IMR-90 (cell line): ENCODE data around the gene REPS2. TPM values are rescaled to one million over a fixed set of nuclear protein-coding genes. Genes with fewer than 3 reads are reported as not detected.

ENCODE experiments used
- ATAC-seq: fragments of 200-7000 bp; cut with Tn5 transposase; 2 replicates; pipeline ENCODE4 v1.9.1; 2020; ENCODE audit warnings: low read depth, mild to moderate bottlenecking, moderate library complexity
- BruUV-seq: library from RNA; stranded (reverse); fragments of 400-500 nt; replicated peaks from 2 replicates; lab custom pipeline; 2021; lab: Mats Ljungman, UMichigan
- CTCF ChIA-PET: fragments of 300-600 bp; formaldehyde crosslinking; extraction: SDS; loops from one replicate; lab custom pipeline; 2021; ENCODE audit warnings: antibody characterized with exemption; lab: Yijun Ruan, JAX
- POLR2A ChIA-PET: fragments of 300-600 bp; sonication (Branson Sonifier 250); formaldehyde crosslinking; loops from one replicate; lab custom pipeline; 2022; ENCODE audit warnings: antibody characterized with exemption; ENCODE audit not compliant: unreplicated experiment; lab: Charles Lee
- DNase-seq: peaks from one replicate; pipeline ENCODE4 v3.0.0; 2013
- H2AFZ ChIP-seq: replicated peaks from 2 replicates; pipeline ENCODE3; 2013; ENCODE audit warnings: low read length, mild to moderate bottlenecking; ENCODE audit not compliant: poor library complexity
- H2AK5ac ChIP-seq: 2 replicates; pipeline ENCODE4 v1.6.1; 2013; ENCODE audit warnings: low read depth, low read length, inconsistent platforms
- H2AK9ac ChIP-seq: replicated peaks from 2 replicates; pipeline ENCODE3; 2013; ENCODE audit warnings: mild to moderate bottlenecking, low read depth, low read length, moderate library complexity; ENCODE audit not compliant: poor library complexity
- H2BK120ac ChIP-seq: 2 replicates; pipeline ENCODE4 v1.6.1; 2013; ENCODE audit warnings: low read depth, low read length, inconsistent platforms
- H2BK15ac ChIP-seq: 3 replicates; pipeline ENCODE4 v1.6.1; 2013; ENCODE audit warnings: low read depth, low read length, inconsistent platforms
- H2BK20ac ChIP-seq: 2 replicates; pipeline ENCODE4 v1.6.1; 2013; ENCODE audit warnings: low read depth, mild to moderate bottlenecking, inconsistent platforms, low read length, moderate library complexity
- H2BK5ac ChIP-seq: 2 replicates; pipeline ENCODE4 v1.6.1; 2013; ENCODE audit warnings: mild to moderate bottlenecking, low read depth, low read length, inconsistent platforms; ENCODE audit not compliant: poor library complexity, severe bottlenecking
- H3K14ac ChIP-seq: replicated peaks from 2 replicates; pipeline ENCODE4 v1.6.1; 2013; ENCODE audit warnings: low read depth, low read length, inconsistent platforms
- H3K18ac ChIP-seq: 2 replicates; pipeline ENCODE4 v1.6.1; 2013; ENCODE audit warnings: low read depth, low read length, control low read depth
- H3K23ac ChIP-seq: 2 replicates; pipeline ENCODE4 v1.6.1; 2013; ENCODE audit warnings: low read depth, low read length, inconsistent platforms
- H3K27ac ChIP-seq: 2 replicates; pipeline ENCODE4 v1.5.1; 2013; ENCODE audit warnings: mild to moderate bottlenecking, control low read depth, low read length; ENCODE audit not compliant: insufficient read depth
- H3K27me3 ChIP-seq: 2 replicates; pipeline ENCODE4 v1.6.1; 2013; ENCODE audit warnings: low read length; ENCODE audit not compliant: control insufficient read depth, insufficient read depth
- H3K36me3 ChIP-seq: 2 replicates; pipeline ENCODE4 v1.6.1; 2013; ENCODE audit warnings: low read length, mixed read lengths; ENCODE audit not compliant: control insufficient read depth, insufficient read depth
- H3K4ac ChIP-seq: 2 replicates; pipeline ENCODE4 v1.6.1; 2013; ENCODE audit warnings: low read depth, low read length, inconsistent platforms
- H3K4me1 ChIP-seq: 2 replicates; pipeline ENCODE4 v1.6.1; 2013; ENCODE audit warnings: low read length, mixed read lengths; ENCODE audit not compliant: control insufficient read depth, insufficient read depth
- H3K4me2 ChIP-seq: 2 replicates; pipeline ENCODE4 v1.6.1; 2013; ENCODE audit warnings: low read depth, mild to moderate bottlenecking, control low read depth, low read length, moderate library complexity
- H3K4me3 ChIP-seq: 2 replicates; pipeline ENCODE4 v1.5.1; 2013; ENCODE audit warnings: low read depth, mild to moderate bottlenecking, control low read depth, low read length, moderate library complexity; ENCODE audit not compliant: insufficient read depth
- H3K56ac ChIP-seq: 2 replicates; pipeline ENCODE4 v1.6.1; 2013; ENCODE audit warnings: low read length, inconsistent platforms; ENCODE audit not compliant: insufficient read depth; ENCODE audit errors: extremely low read depth
- H3K79me1 ChIP-seq, 2 experiments: 2 replicates each; pipeline ENCODE4 v1.6.1; 2013; ENCODE audit warnings: low read length in 2 of 2, inconsistent platforms in 1 of 2, low read depth in 1 of 2
- H3K9ac ChIP-seq: 2 replicates; pipeline ENCODE4 v1.6.1; 2013; ENCODE audit warnings: low read depth, low read length, control low read depth
- H3K9me1 ChIP-seq: 2 replicates; pipeline ENCODE4 v1.6.1; 2013; ENCODE audit warnings: low read length, inconsistent platforms; ENCODE audit not compliant: insufficient read depth
- H3K9me3 ChIP-seq: 2 replicates; pipeline ENCODE4 v1.6.1; 2013; ENCODE audit warnings: low read length; ENCODE audit not compliant: control insufficient read depth, insufficient read depth
- H4K20me1 ChIP-seq: 2 replicates; pipeline ENCODE4 v1.6.1; 2013; ENCODE audit warnings: low read length, inconsistent platforms; ENCODE audit not compliant: insufficient read depth
- H4K5ac ChIP-seq: 2 replicates; pipeline ENCODE4 v1.6.1; 2013; ENCODE audit warnings: mild to moderate bottlenecking, low read depth, low read length, control low read depth
- H4K8ac ChIP-seq, 2 experiments: 2 replicates each; pipeline ENCODE4 v1.6.1; 2013; ENCODE audit warnings: low read depth in 2 of 2, low read length in 2 of 2, control low read depth in 1 of 2, inconsistent platforms in 1 of 2
- H4K91ac ChIP-seq: 2 replicates; pipeline ENCODE4 v1.6.1; 2013; ENCODE audit warnings: low read depth, low read length, inconsistent platforms; ENCODE audit not compliant: insufficient read depth
- NFE2L2 ChIP-seq: fragments of 150-350 bp; IDR thresholded peaks from 2 replicates; pipeline ENCODE4 v1.6.1; 2016; ENCODE audit warnings: low read depth, mild to moderate bottlenecking, low read length
- RFX5 ChIP-seq: IDR thresholded peaks from 2 replicates; pipeline ENCODE4 v1.8.0; 2012; ENCODE audit warnings: low read depth, mild to moderate bottlenecking, low read length, moderate library complexity
- WGBS, 2 experiments: methylation state at CpG; one replicate each; pipeline versions ENCODE4 v1.1.5 to v1.1.7; 2013; ENCODE audit warnings: missing lambda C conversion rate in 2 of 2; ENCODE audit not compliant: insufficient read length in 1 of 2; ENCODE audit errors: extremely low coverage in 2 of 2; 5-methylcytosine and 5-hydroxymethylcytosine counted together
- dilution Hi-C: fragments of 300-500 bp; cut with HindIII; formaldehyde crosslinking; loops from one replicate; pipeline ENCODE4 v1.14.3; 2018; ENCODE audit warnings: low sequenced_read_pairs; ENCODE audit not compliant: unreplicated experiment
- in situ Hi-C: fragments of 300-500 bp; cut with MboI; formaldehyde crosslinking; loops from 3 replicates; pipeline ENCODE4 v1.14.3; 2019; ENCODE audit warnings: low sequenced_read_pairs, inconsistent platforms, mixed read lengths
- intact Hi-C: fragments of 100-400 bp; cut with micrococcal nuclease; formaldehyde crosslinking; loops from 2 replicates; pipeline ENCODE4 v1.10.0; 2022
- polyA plus RNA-seq, 3 experiments: library from polyadenylated mRNA; depleted of rRNA; stranded (reverse); fragments of >200 nt; gene quantifications; 2 replicates each; pipeline ENCODE4 v1.2.3, GENCODE V29; 2012; ENCODE audit warnings: low replicate concordance in 1 of 3
- total RNA-seq: library from RNA; depleted of rRNA; stranded (reverse); fragments of >200 nt; gene quantifications from 2 replicates; pipeline ENCODE4 v1.2.3, GENCODE V29; 2012
- TF ChIP-seq, protein P1 (sequence below): fragments of 150-350 bp; IDR thresholded peaks from 2 replicates; pipeline ENCODE4 v1.6.1; 2016; ENCODE audit warnings: low read depth, mild to moderate bottlenecking, low read length, moderate library complexity, borderline replicate concordance

Gene REPS2
- total and polyA plus RNA-seq, 2 of the 4 experiments (the other 2 are of a cell fraction), result 0.02 to 0.18 TPM

DNA sequence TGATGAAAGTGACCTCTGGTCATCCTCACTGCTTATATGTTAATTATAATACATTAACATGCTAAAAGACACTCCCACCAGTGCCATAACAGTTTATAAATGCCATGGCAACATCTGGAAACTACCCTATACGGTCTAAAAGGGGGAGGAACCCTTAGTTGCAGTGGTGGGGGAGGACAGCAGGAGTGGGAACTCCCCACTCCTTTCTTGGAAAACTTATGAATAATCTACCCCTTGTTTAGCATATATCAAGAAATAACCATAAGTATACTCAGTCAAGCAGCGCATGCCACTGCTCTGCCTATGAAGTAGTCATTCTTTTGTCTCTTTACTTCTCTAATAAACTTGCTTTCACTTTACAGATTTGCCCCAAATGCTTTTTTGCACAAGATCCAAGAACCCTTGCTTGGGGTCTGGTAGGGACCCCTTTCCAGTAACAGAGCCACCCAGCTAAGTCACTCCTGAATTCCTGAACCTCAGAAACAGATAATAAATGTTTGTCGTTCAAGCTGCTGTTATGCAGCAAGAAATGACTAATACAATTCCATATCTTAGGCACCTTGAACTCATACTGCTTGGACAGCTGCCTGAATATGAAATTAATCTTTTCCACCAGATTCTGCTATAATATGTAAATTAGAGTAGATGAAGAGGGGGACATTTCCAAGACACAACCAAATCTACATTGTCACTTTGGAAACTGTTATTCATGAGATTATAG, 14.4 kb upstream of the REPS2 start:
- no peak overlapping the region for H3K14ac ChIP-seq
- ChIA-PET CTCF (interaction anchor here (0.5 kb wide), 1 partner anchor 1578 kb away, joined by 3 read pairs; no protein-coding TSS in a partner anchor), POLR2A (no interaction called here)
- no peak overlapping the region for H2AK5ac ChIP-seq
- H2BK5ac ChIP-seq, result no peak overlapping the region
- H2BK120ac ChIP-seq, result no peak overlapping the region
- no peak overlapping the region for H3K23ac ChIP-seq
- intact Hi-C loops, result no loop called here
- no peak overlapping the region for H3K4me2 ChIP-seq
- H3K27me3 ChIP-seq, result peaks cover 16% of the 10 kb centered on the region
- no peak overlapping the region for H3K9ac ChIP-seq
- H2AFZ ChIP-seq, result no peak overlapping the region
- no peak overlapping the region for H2BK15ac ChIP-seq
- H4K5ac ChIP-seq, result no peak overlapping the region
- no peak overlapping the region for H4K8ac ChIP-seq
- no peak overlapping the region for H3K4ac ChIP-seq
- TF ChIP-seq, protein P1, sequence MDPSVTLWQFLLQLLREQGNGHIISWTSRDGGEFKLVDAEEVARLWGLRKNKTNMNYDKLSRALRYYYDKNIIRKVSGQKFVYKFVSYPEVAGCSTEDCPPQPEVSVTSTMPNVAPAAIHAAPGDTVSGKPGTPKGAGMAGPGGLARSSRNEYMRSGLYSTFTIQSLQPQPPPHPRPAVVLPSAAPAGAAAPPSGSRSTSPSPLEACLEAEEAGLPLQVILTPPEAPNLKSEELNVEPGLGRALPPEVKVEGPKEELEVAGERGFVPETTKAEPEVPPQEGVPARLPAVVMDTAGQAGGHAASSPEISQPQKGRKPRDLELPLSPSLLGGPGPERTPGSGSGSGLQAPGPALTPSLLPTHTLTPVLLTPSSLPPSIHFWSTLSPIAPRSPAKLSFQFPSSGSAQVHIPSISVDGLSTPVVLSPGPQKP, result no peak
- TF ChIP-seq RFX5, result no peak
- TF ChIP-seq NFE2L2, result no peak
- no peak overlapping the region for H2AK9ac ChIP-seq
- no peak overlapping the region for H2BK20ac ChIP-seq
- no peak overlapping the region for H4K91ac ChIP-seq
- H3K9me3 ChIP-seq, result no peaks in the 10 kb centered on the region
- no peak overlapping the region for H3K56ac ChIP-seq
- no TSS peak for BruUV-seq
- H3K36me3 ChIP-seq, result no peaks in the 10 kb centered on the region
- no peaks in the 10 kb centered on the region for H4K20me1 ChIP-seq
- ATAC-seq, result no peak
- no peak overlapping the region for H3K4me3 ChIP-seq
- no CpG with 5 or more reads among the region's 3 CpGs for WGBS, 2 experiments
- H3K9me1 ChIP-seq, result no peaks in the 10 kb centered on the region
- no peak for DNase-seq
- H3K27ac ChIP-seq, result no peak overlapping the region
- in situ Hi-C loops, result no loop called here
- dilution Hi-C loops, result no loop called here
- no peaks in the 10 kb centered on the region for H3K4me1 ChIP-seq
- H3K79me1 ChIP-seq, result no peaks in the 10 kb centered on the region
- no peak overlapping the region for H3K18ac ChIP-seq
